ENCODE results near the gene OR4A47. TPM values are rescaled to one million over a fixed set of nuclear protein-coding genes. Genes with fewer than 3 reads are reported as not detected.
"Not testable (repeated sequence)": the region's sequence is repeated elsewhere in the genome, so short reads cannot be mapped to it uniquely, and the experiment has no call there.

Gene OR4A47, protein sequence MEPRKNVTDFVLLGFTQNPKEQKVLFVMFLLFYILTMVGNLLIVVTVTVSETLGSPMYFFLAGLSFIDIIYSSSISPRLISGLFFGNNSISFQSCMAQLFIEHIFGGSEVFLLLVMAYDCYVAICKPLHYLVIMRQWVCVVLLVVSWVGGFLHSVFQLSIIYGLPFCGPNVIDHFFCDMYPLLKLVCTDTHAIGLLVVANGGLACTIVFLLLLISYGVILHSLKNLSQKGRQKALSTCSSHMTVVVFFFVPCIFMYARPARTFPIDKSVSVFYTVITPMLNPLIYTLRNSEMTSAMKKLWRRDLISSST
- not detected for polyA plus RNA-seq (ENCODE audit: insufficient read length)

DNA sequence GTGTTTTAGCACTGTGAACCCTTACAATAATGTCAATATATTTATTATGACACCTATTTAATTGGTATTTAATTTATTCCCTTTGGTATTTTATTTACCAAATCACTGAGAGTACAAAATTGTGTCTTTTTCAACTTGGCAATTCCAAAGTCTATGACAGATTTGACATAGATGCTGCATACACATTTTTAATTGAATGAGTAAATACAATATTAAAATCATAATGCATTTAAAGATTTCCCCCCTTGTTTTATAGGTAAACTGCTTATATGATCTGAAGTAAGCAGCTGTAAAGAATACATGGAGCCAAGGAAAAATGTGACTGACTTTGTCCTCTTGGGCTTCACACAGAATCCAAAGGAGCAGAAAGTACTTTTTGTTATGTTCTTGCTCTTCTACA, at the start of gene OR4A47:
OR4A47 (plus strand) TSS at position 301 of the 400 bp plus-strand sequence; CDS start at position 301, 0 bp downstream.
- DNase-seq (ENCODE audit: low read depth): not testable (repeated sequence)

DNA sequence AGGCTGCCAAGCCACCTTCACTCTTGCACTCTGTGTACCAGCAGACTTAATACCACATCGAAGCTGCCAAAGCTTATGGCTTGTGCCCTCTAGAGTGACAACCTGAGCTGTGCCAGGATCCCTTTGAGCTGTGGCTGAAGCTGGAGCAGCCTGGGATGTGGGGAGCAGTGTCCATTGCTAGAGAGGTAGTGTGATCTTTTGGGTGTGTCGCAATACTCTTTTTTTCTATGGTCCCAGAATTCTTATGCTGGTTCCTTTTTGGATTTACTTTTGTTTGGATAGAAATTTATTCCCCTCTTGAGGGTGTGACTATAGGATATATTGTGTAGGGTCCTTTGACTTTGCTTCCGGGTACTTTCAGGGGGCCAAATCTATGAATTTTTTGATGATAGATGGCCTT, 32.7 kb upstream of the OR4A47 start:
- not testable (repeated sequence) for DNase-seq (ENCODE audit: low read depth)

DNA sequence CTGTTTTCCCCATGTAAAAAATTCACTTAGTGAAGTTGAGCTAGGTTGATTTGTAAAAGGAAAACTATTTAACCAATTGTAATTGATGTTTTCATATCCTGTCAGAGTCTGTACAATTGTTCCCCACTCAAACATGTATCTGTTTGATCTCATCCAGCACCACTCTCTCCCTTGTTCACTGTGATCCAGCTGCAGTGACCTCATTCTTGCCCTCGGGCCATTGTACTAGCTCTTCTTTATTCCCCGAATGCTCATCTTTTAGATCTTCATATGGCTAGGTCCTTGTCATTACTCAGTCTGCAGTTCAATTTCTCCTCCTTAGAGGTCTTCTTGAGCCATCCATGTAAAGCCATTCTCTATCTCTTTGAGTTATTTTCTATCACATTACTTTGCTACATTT, 14.6 kb upstream of the OR4A47 start:
- DNase-seq (ENCODE audit: low read depth): not testable (repeated sequence)

DNA sequence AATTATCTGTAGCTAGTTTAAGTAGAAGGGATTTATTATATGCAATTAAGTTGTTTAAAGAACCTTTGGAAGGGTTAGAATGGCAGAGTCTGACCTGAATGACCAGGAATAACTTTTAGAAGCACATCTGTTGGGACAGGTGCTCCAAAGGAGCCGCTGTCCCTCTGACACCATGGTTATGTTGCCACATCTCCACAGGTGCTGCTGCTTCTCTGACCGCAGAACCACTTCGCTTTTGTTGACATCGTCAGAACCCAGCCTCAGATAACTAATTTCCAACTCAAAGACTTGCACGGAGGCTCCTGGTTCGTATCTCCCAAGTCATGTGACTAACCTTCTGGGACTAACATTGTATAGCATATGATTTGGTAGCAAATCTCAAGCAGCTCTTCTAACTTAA, 13.9 kb upstream of the OR4A47 start:
- DNase-seq (ENCODE audit: low read depth): not testable (repeated sequence)

DNA sequence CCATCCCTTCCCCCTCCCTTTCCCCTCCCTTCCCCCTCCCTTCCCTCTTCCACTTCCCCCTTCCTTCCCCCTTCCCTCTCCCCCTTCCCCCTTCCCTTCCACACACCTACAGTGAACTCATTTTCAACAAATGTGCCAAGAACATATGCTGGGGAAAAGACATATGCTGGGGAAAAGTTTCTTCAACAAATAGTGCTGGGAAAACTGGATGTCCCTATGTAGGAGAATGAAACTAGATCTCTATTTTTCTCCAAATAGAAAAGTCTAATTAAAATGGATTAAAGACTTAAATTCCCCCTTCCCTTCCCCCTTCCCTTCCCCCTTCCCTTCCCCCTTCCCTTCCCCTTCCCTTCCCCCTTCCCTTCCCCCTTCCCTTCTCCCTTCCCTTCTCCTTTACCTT, 17.6 kb downstream of the OR4A47 start:
- DNase-seq (ENCODE audit: low read depth): not testable (repeated sequence)

DNA sequence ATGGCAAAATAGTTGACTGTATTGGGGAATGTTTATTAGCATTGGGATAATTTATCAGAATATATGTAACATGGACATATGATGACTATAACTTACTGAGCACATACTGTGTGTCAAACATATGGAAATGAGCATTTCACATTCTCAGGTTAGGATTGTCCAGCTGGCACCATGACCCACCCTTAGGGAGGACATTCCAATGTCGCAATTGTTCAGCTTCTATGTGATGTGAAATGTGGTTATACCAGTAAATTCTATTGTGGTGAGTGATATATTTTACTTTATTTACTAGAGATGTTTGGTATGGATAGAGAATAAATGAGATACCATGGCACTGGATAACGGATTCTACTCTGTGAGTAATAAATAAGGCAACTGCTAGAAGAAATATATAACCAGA, 50.4 kb downstream of the OR4A47 start:
- no peak for DNase-seq (ENCODE audit: low read depth)

Other genes with a start within 250 kb of the OR4A47 start
- gene OR4X2, start 243.7 kb upstream of the OR4A47 start, polyA plus RNA-seq (ENCODE audit: insufficient read length): not detected
- gene OR4X1, start 224.9 kb upstream of the OR4A47 start, polyA plus RNA-seq (ENCODE audit: insufficient read length): not detected
- not detected for gene OR4S1, start 182.6 kb upstream of the OR4A47 start, polyA plus RNA-seq (ENCODE audit: insufficient read length)
- gene OR4C3, start 163.9 kb upstream of the OR4A47 start, polyA plus RNA-seq (ENCODE audit: insufficient read length): not detected
- not detected for gene OR4C5, start 122.3 kb upstream of the OR4A47 start, polyA plus RNA-seq (ENCODE audit: insufficient read length)